HUES6 (cell line): ENCODE data around the gene SH3RF3.

Source experiments
- H3K27ac ChIP-seq: 2 replicates; pipeline ENCODE4 v1.7.0; 2013; ENCODE audit warnings: low read depth, mild to moderate bottlenecking, low read length, inconsistent platforms
- H3K27me3 ChIP-seq: 2 replicates; pipeline ENCODE4 v1.6.1; 2013; ENCODE audit warnings: low read length; ENCODE audit not compliant: control insufficient read depth, insufficient read depth
- H3K36me3 ChIP-seq: 2 replicates; pipeline ENCODE4 v1.6.1; 2013; ENCODE audit warnings: low read length; ENCODE audit not compliant: control insufficient read depth, insufficient read depth
- H3K4me1 ChIP-seq: 2 replicates; pipeline ENCODE4 v1.6.1; 2013; ENCODE audit warnings: low read length; ENCODE audit not compliant: control insufficient read depth, insufficient read depth
- H3K4me3 ChIP-seq: 2 replicates; pipeline ENCODE4 v1.5.1; 2013; ENCODE audit warnings: low read depth, low read length
- H3K9ac ChIP-seq: one replicate; pipeline ENCODE4 v1.6.1; 2013; ENCODE audit warnings: mild to moderate bottlenecking, low read length
- H3K9me3 ChIP-seq: 2 replicates; pipeline ENCODE4 v1.6.1; 2013; ENCODE audit warnings: low read depth, low read length; ENCODE audit not compliant: control insufficient read depth, insufficient read depth

SH3RF3 gene

DNA sequence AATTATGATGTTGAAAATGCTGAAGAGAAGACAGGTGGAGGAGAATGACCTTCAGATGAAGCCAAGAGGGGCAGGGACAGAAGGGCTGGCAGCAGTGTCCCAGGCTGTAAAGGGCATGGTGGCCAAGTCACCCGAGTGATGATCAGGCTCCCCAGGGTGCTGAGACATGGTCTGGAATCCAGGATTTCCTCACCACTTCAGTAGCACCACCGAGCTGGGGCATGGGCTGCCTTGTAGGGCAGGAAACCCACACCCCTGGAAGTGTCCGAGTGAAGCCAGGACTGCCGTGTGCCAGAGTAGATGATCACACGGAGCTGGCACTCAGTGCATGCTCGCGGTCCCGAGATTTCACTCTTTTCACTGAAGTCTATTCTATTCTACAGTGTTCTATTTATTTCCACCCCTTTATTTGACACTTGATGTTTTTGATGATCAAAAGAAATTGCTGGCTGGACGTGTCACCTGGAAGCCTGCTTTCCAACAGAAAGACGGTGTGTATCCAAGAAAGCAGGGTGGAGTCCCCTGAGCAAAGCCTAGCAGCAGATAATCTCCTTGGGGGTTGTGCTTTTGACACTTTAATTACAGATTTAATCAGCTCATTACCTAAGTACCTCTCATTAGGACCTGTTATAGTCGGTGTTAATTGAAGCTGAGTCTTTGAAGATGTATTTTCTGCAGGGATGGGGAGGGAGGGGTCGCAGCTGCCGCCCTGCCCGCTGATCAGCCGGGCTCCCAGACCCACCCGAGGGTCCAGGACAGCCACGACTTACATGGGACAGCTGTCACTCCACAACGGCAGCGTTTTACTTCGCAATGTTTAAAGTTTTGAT, 392.4 kb downstream of the SH3RF3 start:
- H3K27me3 ChIP-seq: no peaks in the 10 kb centered on the region
- H3K27ac ChIP-seq: no peak overlapping the region
- no peak overlapping the region for H3K4me3 ChIP-seq
- H3K9ac ChIP-seq: no peak overlapping the region
- H3K36me3 ChIP-seq: no peaks in the 10 kb centered on the region
- no peaks in the 10 kb centered on the region for H3K9me3 ChIP-seq
- H3K4me1 ChIP-seq: no peaks in the 10 kb centered on the region; the same call in 1 of the 2 replicates

DNA sequence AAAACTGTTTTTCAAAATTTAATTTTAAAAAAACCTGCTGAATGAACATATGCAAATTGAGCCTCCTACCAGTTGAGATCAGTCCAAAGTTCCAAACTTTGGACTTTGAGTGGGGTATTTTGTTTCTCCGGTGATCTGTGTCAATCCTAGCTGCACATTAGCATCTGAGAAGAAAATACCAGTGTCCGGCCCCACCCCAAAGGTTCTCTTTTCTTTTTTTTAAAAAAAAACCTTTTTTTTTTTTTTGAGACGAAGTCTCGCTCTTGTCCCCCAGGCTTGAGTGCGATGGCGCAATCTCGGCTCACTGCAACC, 393.0 kb downstream of the SH3RF3 start:
- no peaks in the 10 kb centered on the region; the same call in 1 of the 2 replicates for H3K4me1 ChIP-seq
- no peaks in the 10 kb centered on the region for H3K9me3 ChIP-seq
- H3K27me3 ChIP-seq: no peaks in the 10 kb centered on the region
- no peak overlapping the region for H3K27ac ChIP-seq
- no peak overlapping the region for H3K4me3 ChIP-seq
- no peak overlapping the region for H3K9ac ChIP-seq
- no peaks in the 10 kb centered on the region for H3K36me3 ChIP-seq

GRCh38 chr2:109523121-109523520, 394.1 kb downstream of the SH3RF3 start:
- H3K27me3 ChIP-seq: no peaks in the 10 kb centered on the region
- no peak overlapping the region for H3K9ac ChIP-seq
- no peaks in the 10 kb centered on the region for H3K36me3 ChIP-seq
- H3K4me3 ChIP-seq: no peak overlapping the region
- H3K4me1 ChIP-seq: no peaks in the 10 kb centered on the region
- no peaks in the 10 kb centered on the region for H3K9me3 ChIP-seq
- no peak overlapping the region for H3K27ac ChIP-seq

GRCh38 chr2:109523536-109524361, 394.7 kb downstream of the SH3RF3 start:
- Histone ChIP-seq H3K27ac (no peak overlapping the region), H3K9ac (no peak overlapping the region), H3K36me3 (no peaks in the 10 kb centered on the region), H3K9me3 (no peaks in the 10 kb centered on the region), H3K4me3 (no peak overlapping the region), H3K27me3 (no peaks in the 10 kb centered on the region), H3K4me1 (no peaks in the 10 kb centered on the region)

GRCh38 chr2:109525836-109526235, 396.8 kb downstream of the SH3RF3 start:
- H3K4me3 ChIP-seq: no peak overlapping the region
- no peaks in the 10 kb centered on the region for H3K9me3 ChIP-seq
- H3K9ac ChIP-seq: no peak overlapping the region
- H3K36me3 ChIP-seq: no peaks in the 10 kb centered on the region
- H3K27me3 ChIP-seq: no peaks in the 10 kb centered on the region
- no peak overlapping the region for H3K27ac ChIP-seq
- H3K4me1 ChIP-seq: no peaks in the 10 kb centered on the region

DNA sequence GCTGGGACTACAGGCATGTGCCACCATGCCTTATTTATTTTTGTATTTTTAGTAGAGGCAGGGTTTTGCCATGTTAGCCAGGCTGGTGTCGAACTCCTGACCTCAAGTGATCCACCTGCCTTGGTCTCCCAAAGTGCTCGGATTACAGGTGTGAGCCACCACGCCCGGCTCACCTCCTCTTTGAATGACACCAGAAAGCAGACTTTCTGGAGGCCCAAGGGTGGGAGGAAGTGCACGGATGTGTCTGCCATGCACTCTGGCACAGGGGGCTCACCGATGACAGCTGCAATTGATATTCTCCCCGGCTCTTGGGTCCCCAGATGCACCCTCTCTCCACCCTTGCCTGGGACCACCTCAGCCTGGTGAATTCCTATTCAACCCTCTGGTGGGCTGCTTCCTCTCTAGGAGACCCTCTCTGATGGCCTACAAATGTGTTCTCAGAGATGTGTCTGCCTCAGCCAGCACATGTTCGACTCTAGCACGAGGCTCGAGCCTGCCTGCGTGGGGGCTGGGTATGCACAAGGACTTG, 397.5 kb downstream of the SH3RF3 start:
- no peak overlapping the region for H3K4me3 ChIP-seq
- H3K4me1 ChIP-seq: no peaks in the 10 kb centered on the region
- no peak overlapping the region for H3K9ac ChIP-seq
- no peaks in the 10 kb centered on the region for H3K9me3 ChIP-seq
- no peak overlapping the region for H3K27ac ChIP-seq
- H3K36me3 ChIP-seq: no peaks in the 10 kb centered on the region
- no peaks in the 10 kb centered on the region for H3K27me3 ChIP-seq

GRCh38 chr2:109527079-109527478, 398.1 kb downstream of the SH3RF3 start:
- no peak overlapping the region for H3K9ac ChIP-seq
- H3K27ac ChIP-seq: no peak overlapping the region
- no peaks in the 10 kb centered on the region for H3K36me3 ChIP-seq
- no peaks in the 10 kb centered on the region for H3K4me1 ChIP-seq
- no peaks in the 10 kb centered on the region for H3K27me3 ChIP-seq
- no peak overlapping the region for H3K4me3 ChIP-seq
- no peaks in the 10 kb centered on the region for H3K9me3 ChIP-seq

DNA sequence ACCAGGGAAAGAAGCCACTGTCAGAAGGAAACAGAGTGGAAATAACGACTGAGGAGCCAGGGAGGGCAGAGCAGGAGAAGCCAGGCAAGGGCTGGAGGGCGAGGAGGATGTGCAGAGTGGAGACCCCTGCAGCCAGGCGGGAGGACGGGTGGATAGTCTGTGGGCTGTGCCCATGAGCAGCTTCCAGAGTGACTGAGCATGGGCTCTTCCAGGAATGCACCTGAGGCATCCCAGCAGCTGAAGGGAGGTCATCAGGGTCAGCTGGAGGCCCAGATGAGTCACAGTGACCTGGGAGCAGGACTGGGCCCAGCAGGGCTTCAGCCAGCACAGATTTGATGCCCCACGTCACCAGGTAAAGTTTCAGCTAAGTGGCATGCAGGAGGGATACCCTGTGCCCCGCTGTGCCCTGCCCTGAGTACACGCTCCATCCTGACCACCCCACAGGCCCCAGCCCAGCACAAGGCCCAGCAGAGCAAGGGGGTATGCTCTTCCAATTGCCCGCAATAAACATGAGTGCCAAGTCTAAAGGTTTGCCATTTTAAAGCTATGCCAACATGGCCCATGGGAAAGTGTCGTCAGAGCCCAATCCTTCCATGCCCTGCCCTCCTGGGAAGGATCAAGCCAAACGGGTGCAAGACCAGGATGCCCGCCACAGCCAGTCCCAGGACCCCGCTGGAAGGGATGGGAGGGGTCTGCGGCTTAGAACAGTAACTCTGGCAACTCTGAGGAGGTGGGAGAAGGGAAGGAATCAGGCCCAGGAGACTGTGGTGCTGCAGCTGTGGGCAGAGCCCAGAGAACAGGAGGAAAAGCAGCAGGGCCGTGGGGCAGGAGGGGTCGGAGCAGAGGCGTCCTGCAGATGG, 399.1 kb downstream of the SH3RF3 start:
- Histone ChIP-seq H3K27me3 (no peaks in the 10 kb centered on the region), H3K9ac (no peak overlapping the region), H3K36me3 (no peaks in the 10 kb centered on the region), H3K4me3 (no peak overlapping the region), H3K27ac (no peak overlapping the region), H3K9me3 (no peaks in the 10 kb centered on the region), H3K4me1 (no peaks in the 10 kb centered on the region)

DNA sequence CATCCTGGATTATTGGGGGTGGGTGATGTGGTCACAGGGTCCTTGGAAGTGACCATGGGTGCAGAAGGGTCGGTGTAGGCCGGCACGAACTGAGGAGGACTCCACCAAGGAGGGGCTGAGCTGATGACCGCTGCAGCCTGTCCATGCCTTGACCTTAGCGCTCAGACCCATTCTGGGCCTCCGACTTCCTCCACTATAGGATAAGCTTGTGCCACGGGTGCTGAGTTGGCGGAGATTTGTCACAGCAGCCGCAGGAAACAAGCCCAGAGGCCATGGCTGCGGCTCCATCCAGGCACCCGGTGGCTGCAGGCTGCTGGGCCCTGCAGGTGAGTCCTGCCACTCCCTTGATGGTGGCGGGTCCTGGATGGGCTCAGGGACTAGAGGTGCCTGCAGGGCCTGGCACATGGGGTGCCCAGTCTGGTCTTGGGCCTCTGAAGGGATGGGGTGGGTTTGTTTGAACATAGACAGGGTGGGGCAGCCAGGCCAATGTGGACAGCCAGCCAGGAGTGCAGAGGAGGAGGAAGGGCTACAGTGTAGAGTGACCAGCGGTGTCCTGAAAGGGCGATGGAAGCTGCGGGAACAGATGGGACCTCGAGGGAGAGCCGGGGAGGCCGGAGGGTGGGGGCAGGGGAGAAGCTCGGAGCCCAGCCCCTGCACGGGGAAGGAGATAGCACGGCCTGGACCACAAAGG, 400.0 kb downstream of the SH3RF3 start:
- Histone ChIP-seq H3K27me3 (no peaks in the 10 kb centered on the region), H3K9me3 (no peaks in the 10 kb centered on the region), H3K27ac (no peak overlapping the region), H3K4me3 (no peak overlapping the region), H3K36me3 (no peaks in the 10 kb centered on the region), H3K9ac (no peak overlapping the region), H3K4me1 (no peaks in the 10 kb centered on the region)
